Erythroblast (primary cell): ENCODE data around the gene AMPH.

Experiments
- GATA1 ChIP-seq: IDR thresholded peaks from 2 replicates; pipeline ENCODE4 v1.6.1; 2011; ENCODE audit warnings: low read depth, mild to moderate bottlenecking, control low read depth, low read length, moderate library complexity
- POLR2A ChIP-seq: IDR thresholded peaks from 2 replicates; pipeline ENCODE4 v1.6.1; 2011; ENCODE audit warnings: mild to moderate bottlenecking, low read length

DNA sequence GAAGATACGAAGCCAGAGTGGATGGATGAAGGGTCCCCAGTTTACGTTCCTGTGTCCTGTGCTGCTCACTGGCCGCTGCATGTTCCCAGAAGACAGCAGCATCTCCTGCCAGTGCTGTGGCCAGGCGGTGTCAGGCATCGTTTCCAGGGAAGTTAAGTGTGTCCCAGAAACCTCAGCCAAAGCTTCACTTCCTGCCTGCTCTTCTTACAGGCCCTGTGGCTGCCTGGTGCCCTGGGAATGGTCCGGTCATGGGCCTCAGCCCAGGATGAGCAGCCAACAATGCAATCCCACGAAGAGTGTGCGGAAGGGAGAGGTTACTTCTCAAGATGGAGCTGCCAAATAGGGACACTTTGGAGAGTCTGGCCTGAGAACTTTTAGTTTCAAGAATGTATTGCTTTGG lies 258.0 kb downstream of the AMPH start:
- no peak for TF ChIP-seq POLR2A
- no peak for TF ChIP-seq GATA1
